SH-SY5Y (cell line): ENCODE results near the gene CXorf38.

Experiments
- GATA2 ChIP-seq: IDR thresholded peaks from 2 replicates; pipeline ENCODE4 v1.6.1; 2011; ENCODE audit warnings: mild to moderate bottlenecking, low read depth, low read length
- GATA3 ChIP-seq: IDR thresholded peaks from 2 replicates; pipeline ENCODE4 v1.6.1; 2011; ENCODE audit warnings: low read depth, mild to moderate bottlenecking, low read length, moderate library complexity

Gene CXorf38

DNA sequence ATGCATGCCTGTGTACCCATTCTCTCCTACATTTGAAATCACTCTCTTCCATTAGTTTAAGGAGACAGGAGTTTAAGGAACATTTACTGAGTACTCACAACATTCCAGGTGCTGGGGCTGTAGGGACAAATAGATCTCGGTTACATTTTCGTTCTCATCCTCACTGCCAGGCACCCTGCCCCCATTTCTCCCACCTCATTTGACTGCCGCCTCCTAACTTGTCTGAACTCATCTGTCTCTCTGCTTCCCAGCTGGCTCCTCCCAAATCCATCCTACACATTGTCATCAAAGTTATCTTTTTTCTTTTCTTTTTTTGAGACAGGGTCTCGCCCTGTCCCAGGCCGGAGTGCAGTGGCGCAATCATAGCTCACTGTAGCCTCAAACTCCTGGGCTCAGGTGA is 43.9 kb downstream of the CXorf38 start:
- TF ChIP-seq GATA2 (no peak), GATA3 (no peak)

DNA sequence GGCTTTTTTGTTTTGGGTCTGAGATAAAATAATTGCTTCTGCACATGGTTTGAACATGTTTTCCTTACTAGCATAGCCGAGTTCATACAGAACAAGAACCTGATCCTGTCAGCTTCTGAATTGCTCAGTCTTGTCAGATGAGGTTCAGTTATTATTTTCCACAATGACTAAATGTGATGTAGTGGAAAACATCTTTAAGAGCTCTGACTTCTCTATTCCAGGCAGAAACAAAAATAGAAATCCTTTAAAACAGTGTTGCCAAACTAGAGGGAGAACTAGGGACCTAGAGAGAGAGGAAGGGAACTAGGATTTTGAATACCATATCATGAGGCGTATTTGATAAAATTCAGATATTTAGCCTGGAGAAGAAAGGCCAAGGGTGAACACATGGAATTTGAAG is 64.5 kb downstream of the CXorf38 start:
- TF ChIP-seq GATA2 (no peak), GATA3 (no peak)

DNA sequence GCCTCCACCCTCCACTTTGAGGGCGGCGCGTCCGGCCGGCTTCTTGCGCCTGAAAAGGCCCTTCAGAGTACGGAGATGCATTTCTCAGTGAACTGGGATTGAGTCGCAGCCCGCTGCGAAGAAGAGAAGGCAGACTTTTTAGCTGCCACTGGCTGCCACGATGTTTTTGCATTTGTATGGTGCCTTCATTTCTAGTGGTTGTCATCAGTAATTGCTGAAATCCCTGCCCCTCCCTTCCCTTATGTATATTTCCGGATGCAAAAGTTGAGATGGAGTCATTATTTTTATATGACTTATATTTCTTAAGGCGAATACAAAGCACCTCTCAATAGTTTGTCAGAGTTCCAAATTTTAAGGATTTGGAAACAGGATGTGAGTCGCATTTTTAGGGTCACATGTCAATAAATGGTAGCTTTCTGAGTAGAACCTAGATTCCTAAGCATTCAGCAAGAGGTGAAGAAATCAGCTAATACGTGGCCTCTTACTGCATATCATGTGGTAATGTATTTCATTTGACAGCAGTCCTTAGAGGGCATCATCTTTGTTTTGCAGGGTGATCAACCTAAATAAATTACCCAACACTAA is 65.9 kb downstream of the CXorf38 start:
- TF ChIP-seq GATA2 (no peak), GATA3 (no peak)

DNA sequence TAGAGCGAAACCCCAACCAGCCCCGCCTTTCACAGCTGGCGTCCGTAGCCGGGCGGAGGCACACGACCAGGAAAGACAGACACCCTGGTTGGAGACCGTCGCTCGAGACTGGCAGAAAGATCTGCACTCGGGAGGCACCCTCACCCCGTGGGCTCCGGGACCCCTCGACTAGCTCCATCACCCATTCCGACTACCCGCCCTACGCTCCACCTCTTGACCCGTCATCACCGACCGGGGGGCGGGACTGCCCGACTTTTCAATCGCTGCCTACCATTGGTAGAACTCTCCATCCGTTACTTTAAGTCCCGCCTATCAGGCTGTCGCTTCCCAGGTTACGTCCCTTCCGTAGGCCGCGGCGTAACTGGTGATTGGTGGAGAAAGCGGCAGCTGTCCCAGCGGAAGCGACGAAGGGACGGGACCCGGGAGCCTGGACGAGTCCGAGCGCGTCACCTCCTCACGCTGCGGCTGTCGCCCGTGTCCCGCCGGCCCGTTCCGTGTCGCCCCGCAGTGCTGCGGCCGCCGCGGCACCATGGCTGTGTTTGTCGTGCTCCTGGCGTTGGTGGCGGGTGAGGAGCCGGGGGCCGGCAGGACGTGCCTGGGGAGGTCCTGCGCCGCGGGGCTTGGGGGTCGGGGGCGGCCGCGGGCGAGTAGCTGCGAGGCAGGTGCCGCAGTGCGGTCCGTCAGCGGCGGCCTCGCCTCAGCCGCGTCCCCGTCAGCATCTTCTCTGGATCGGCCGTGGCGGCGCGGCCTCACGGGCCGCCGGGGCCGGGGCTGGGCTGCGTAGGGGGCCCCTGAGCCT is 66.6 kb downstream of the CXorf38 start, which contains the start of gene ATP6AP2:
ATP6AP2 (plus strand) TSS at position 434 of the 799 bp plus-strand sequence; CDS start at position 530, 96 bp downstream.
- no peak for TF ChIP-seq GATA2
- no peak for TF ChIP-seq GATA3

DNA sequence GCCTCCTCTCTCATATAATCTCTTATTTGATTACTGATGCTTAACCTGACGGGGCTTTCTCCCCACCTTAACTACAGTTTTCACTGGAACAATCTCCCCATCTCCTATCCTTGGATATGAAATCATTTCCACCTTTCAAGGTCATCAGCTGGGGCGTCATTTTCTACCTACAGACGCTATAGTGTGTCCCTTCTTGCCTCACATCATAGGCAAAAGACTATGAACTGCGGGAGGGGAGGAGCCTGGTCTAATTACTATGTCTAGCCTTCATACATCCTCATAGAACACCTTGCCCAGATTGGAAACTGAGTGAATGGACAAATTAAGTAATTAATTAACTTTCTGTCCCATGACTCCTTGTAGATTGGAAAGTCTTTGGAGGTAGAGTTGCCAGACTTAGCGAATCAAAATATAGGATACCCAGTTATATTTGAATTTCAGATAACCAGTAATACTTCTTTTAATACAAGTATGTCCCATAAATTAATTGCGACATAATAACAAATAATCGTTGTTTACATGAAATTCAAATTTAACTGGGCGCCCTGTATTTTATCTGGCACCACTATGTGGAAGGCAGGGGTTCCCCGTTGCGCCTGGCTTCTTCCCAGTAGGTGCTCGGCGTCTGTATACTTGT is 67.3 kb downstream of the CXorf38 start:
- TF ChIP-seq GATA2 (no peak), GATA3 (no peak)

DNA sequence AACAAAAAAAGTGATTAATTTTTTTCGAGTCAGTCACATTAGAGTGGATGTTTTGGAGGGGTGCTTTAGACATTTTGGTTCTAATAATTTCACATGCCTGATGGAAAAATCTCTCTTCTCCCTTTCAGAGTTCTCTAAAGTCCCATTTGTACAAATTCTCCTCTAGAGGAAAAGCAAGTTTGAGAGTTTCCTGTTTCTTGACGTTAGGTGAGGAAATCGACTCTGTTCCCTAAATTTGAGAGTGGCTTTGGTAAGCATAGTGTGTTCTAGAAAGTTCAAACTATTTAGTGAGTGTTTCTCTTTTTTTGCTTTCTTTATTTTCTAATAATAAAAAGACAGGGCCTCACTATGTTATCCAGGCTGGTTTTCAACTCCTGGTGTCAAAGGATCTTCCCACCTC is 68.2 kb downstream of the CXorf38 start:
- TF ChIP-seq GATA2 (no peak), GATA3 (no peak)

DNA sequence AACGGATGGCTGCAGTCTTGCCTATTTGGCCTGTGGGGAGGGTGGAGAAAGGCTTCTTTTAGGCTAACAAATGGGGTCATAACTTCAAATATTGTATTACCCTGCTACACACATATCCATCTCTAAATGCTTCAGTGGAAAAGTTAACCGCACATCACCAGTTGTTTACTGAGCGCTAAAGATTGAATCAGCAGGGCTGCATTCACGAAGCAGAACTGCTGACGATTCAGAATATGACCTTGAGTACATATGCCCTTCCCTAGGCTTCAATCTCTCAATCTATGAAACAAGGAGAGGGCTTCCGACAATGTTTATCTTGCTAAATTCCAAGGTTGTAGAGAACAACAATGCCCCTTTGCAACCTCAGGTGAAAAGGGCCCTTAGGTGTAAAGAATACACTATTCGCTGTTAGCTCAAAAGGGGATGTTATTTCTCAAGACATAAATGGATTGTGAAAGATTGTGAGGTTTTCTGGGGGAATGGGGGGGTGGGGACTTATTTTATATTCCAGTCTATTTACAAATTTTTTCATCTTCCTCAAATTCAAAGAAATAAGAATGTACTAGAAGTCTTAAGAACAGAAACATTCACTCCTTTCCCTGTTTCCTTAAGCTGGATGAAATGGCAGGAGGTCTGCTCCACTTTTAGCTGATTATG is 69.2 kb downstream of the CXorf38 start:
- TF ChIP-seq GATA2, result no peak
- TF ChIP-seq GATA3, result no peak
